Neutrophil (primary cell): Measurements from ENCODE around the gene TENM4.

Source experiments
- H3K27ac ChIP-seq: fragments of 200-600 bp; sonication (generic); 2 replicates; pipeline ENCODE4 v1.5.1; 2016; ENCODE audit warnings: mild to moderate bottlenecking, moderate library complexity
- H3K27me3 ChIP-seq: fragments of 200-600 bp; sonication (generic); 2 replicates; pipeline ENCODE4 v1.6.0; 2016; ENCODE audit warnings: mild to moderate bottlenecking
- H3K36me3 ChIP-seq: fragments of 200-600 bp; sonication (generic); 2 replicates; pipeline ENCODE4 v1.5.1; 2017
- H3K4me1 ChIP-seq, 2 experiments: fragments of 200-600 bp in 1 of 2; sonication (generic) in 1 of 2; 1 replicate in 1 of 2; 2 replicates in 1 of 2; pipeline versions ENCODE4 v1.5.1 to v1.6.1; 2013 to 2016; ENCODE audit warnings: low read depth in 1 of 2, low read length in 1 of 2, mild to moderate bottlenecking in 1 of 2, moderate library complexity in 1 of 2; ENCODE audit not compliant: control insufficient read depth in 1 of 2, insufficient read depth in 1 of 2
- H3K4me3 ChIP-seq, 2 experiments: fragments of 200-600 bp in 1 of 2; sonication (generic) in 1 of 2; 1 replicate in 1 of 2; 2 replicates in 1 of 2; pipeline ENCODE4 v1.5.1; 2013 to 2016; ENCODE audit warnings: low read depth in 1 of 2, low read length in 1 of 2, mild to moderate bottlenecking in 1 of 2, moderate library complexity in 1 of 2
- H3K9me3 ChIP-seq: fragments of 200-600 bp; sonication (generic); 2 replicates; pipeline ENCODE4 v1.5.1; 2016
- TF ChIP-seq, protein P1 (sequence below): fragments of 200-600 bp; sonication (generic); IDR thresholded peaks from 2 replicates; pipeline ENCODE4 v1.5.1; 2016; ENCODE audit warnings: antibody characterized with exemption

TENM4 gene

DNA sequence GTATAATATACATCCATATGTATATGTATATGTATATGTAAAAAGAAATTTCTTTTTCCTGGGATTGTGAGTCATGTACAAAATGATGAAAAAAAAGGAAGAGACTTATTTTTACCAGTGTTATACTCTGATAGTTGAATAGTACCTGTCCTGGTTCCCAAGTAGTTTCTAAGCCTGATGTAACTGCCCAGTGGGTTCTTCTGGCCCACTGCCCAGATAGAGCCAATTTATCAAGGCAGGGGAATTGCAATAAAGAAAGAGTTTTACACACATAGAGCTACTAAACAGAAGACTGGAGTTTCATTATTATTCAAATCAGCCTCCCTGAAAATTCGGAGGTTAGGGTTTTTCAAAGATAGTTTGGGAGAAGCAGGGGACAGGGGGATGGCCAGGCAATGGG lies 837.0 kb downstream of the TENM4 start:
- H3K4me1 ChIP-seq: no peaks in the 10 kb centered on the region
- TF ChIP-seq, protein P1, sequence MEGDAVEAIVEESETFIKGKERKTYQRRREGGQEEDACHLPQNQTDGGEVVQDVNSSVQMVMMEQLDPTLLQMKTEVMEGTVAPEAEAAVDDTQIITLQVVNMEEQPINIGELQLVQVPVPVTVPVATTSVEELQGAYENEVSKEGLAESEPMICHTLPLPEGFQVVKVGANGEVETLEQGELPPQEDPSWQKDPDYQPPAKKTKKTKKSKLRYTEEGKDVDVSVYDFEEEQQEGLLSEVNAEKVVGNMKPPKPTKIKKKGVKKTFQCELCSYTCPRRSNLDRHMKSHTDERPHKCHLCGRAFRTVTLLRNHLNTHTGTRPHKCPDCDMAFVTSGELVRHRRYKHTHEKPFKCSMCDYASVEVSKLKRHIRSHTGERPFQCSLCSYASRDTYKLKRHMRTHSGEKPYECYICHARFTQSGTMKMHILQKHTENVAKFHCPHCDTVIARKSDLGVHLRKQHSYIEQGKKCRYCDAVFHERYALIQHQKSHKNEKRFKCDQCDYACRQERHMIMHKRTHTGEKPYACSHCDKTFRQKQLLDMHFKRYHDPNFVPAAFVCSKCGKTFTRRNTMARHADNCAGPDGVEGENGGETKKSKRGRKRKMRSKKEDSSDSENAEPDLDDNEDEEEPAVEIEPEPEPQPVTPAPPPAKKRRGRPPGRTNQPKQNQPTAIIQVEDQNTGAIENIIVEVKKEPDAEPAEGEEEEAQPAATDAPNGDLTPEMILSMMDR: no peak
- H3K27ac ChIP-seq: no peak overlapping the region
- H3K27me3 ChIP-seq: no peaks in the 10 kb centered on the region
- H3K9me3 ChIP-seq: no peaks in the 10 kb centered on the region
- H3K36me3 ChIP-seq: no peaks in the 10 kb centered on the region
- H3K4me3 ChIP-seq: no peak overlapping the region
